Stimulated activated naive CD8-positive, alpha-beta T cell treated with anti-CD3 and anti-CD28 coated beads, Interleukin-15, Interleukin-2, amounts not matched to agents 100 U/mL and 50 U/mL, for 24 hours (primary cell): ENCODE results near the gene ACADS.
A peak's percentile ranks its signal among the peaks of the same experiment; 100 is the strongest.

Experiments
- ATAC-seq: fragments of 150-1000 bp; cut with Tn5 transposase; one replicate; pipeline ENCODE4 v1.10.0; 2021
- DNase-seq: peaks from one replicate; pipeline ENCODE4 v3.0.0; 2021

The ACADS gene

GRCh38 chr12:120702637-120703036, 23.0 kb upstream of the ACADS start:
- ATAC-seq = no peak

GRCh38 chr12:120703311-120703942, 22.2 kb upstream of the ACADS start:
- ATAC-seq (no peak), DNase-seq (no peak)

More at GRCh38 chr12:120702637-120703036, 23.0 kb upstream of the ACADS start:
- no peak for DNase-seq

- no peak for DNase-seq
- no peak for ATAC-seq
Measured at GRCh38 chr12:120705618-120706017, 20.0 kb upstream of the ACADS start.

- no peak for ATAC-seq
- no peak for DNase-seq
Measured at GRCh38 chr12:120706029-120706428, 19.6 kb upstream of the ACADS start.

GRCh38 chr12:120708651-120709050, 17.0 kb upstream of the ACADS start:
- no peak for DNase-seq
- ATAC-seq = no peak

- peak; percentile 82 for ATAC-seq
- DNase-seq = peak; percentile 82
Measured at GRCh38 chr12:120710031-120710804, 15.4 kb upstream of the ACADS start, which contains the start of gene UNC119B. UNC119B (plus strand) TSS chr12:120710458; CDS start chr12:120710475, 17 bp downstream.

GRCh38 chr12:120710805-120711296, 14.8 kb upstream of the ACADS start:
- peak; percentile 52 for DNase-seq
- peak; percentile 34 for ATAC-seq

- DNase-seq = no peak
- ATAC-seq = no peak
Measured at GRCh38 chr12:120711411-120711810, 14.2 kb upstream of the ACADS start.

GRCh38 chr12:120712610-120713009, 13.0 kb upstream of the ACADS start:
- no peak for ATAC-seq
- no peak for DNase-seq

- ATAC-seq = peak; percentile 69
- DNase-seq = peak; percentile 75
Measured at GRCh38 chr12:120713861-120714482, 11.7 kb upstream of the ACADS start.

GRCh38 chr12:120718055-120718454, 7.6 kb upstream of the ACADS start:
- DNase-seq (no peak), ATAC-seq (no peak)

- ATAC-seq (no peak), DNase-seq (no peak)
Measured at GRCh38 chr12:120719072-120719471, 6.6 kb upstream of the ACADS start.

- ATAC-seq (no peak), DNase-seq (no peak)
Measured at GRCh38 chr12:120719496-120720233, 6.0 kb upstream of the ACADS start.

GRCh38 chr12:120720234-120720986, 5.2 kb upstream of the ACADS start:
- DNase-seq (no peak), ATAC-seq (no peak)

- no peak for DNase-seq
- no peak for ATAC-seq
Measured at GRCh38 chr12:120720987-120721801, 4.4 kb upstream of the ACADS start.

GRCh38 chr12:120721866-120722265, 3.8 kb upstream of the ACADS start:
- DNase-seq = no peak
- ATAC-seq = no peak

GRCh38 chr12:120722784-120723183, 2.8 kb upstream of the ACADS start:
- ATAC-seq (no peak), DNase-seq (no peak)

- ATAC-seq (no peak), DNase-seq (no peak)
Measured at GRCh38 chr12:120724720-120725119, 906 bp upstream of the ACADS start.

- ATAC-seq (no peak), DNase-seq (no peak)
Measured at GRCh38 chr12:120725151-120725658, 421 bp upstream of the ACADS start.

- no peak for DNase-seq
- ATAC-seq = no peak
Measured at GRCh38 chr12:120726510-120726793, 826 bp downstream of the ACADS start.

GRCh38 chr12:120726961-120727360, 1.3 kb downstream of the ACADS start:
- no peak for ATAC-seq
- no peak for DNase-seq
